ENCODE results near the gene STK11IP. TPM values are rescaled to one million over a fixed set of nuclear protein-coding genes. Genes with fewer than 3 reads are reported as not detected.

The STK11IP gene
- total RNA-seq, 1 donor from 2014 or later = 7.7 TPM

DNA sequence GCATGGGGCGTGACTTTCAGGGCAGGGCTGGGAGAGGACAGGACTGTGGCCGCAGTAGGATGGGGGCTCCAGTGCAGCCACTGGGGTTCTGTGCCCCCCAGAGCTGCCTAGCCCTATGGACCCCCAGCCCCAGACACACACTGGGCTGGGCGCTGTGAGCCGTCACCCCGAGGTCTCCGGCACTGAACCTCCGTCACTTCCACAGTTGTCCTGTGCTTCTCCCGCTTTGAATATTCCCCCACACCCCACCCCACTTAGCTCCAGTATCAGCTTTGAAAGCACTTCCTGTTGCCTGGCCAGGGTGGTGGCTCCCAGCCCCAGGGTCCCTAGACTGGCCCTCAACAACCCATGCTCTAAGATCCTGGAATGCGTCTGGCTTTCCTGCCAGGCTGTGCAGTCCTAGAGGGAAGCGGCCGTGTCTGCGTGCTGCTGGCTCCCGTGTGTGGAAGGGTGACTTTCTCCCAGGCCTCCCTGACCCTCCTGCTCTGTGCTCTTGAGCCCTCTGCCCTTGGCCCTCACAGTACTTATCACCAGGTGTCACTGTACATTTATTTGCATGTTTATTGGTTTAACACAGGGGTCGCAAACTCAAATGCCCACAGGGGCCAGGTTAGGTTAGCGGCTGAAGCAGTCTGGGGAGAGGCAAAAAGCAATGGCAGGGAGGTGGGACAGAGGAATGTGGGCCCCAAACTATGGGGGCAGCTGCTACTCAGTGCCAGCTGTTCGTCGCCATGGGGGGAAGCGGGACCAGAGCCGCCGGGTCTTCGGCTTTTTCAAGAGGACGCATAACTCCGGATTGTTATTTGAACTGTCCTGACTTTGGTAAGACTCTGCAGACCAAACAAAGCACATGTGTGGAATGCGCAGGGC is 36.2 kb upstream of the STK11IP start:
- ATAC-seq (no peak), DNase-seq (ENCODE audit: low spot score) (no peak)

GRCh38 chr2:219562049-219563020 is 35.3 kb upstream of the STK11IP start:
- DNase-seq (ENCODE audit: low spot score) (peak; percentile 43), ATAC-seq (no peak)

DNA sequence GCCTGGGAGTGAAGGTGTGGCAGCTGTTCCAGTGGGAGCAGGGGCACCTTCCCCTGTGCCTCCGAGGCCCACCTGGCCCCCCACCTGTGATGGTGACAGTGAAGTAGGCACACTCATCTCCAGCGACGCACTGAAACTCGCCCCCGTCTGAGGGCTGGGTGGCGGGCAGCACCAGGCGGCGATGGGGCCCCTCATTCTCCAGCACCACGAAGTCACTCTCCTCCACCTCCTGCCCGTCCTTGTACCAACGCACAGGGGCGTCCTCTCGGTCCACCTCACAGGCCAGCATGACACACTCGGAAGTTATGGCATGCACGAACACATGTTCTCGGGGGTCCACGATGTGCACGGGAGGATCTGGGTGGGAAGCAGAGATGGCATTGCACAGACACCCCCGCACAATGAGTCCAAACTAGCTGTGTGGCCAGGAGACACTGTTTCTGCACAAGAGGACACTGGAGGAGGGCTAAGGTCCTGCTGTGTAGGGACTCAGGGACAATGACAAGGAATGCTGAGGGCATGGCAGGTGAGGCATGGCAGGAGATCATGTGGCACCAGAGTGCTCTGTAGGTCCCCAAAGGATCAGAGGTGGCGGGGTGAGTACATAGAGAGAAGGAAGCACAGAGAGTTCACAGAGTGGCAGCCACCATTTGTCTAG is 34.3 kb upstream of the STK11IP start:
- ATAC-seq (no peak), DNase-seq (ENCODE audit: low spot score) (no peak)

DNA sequence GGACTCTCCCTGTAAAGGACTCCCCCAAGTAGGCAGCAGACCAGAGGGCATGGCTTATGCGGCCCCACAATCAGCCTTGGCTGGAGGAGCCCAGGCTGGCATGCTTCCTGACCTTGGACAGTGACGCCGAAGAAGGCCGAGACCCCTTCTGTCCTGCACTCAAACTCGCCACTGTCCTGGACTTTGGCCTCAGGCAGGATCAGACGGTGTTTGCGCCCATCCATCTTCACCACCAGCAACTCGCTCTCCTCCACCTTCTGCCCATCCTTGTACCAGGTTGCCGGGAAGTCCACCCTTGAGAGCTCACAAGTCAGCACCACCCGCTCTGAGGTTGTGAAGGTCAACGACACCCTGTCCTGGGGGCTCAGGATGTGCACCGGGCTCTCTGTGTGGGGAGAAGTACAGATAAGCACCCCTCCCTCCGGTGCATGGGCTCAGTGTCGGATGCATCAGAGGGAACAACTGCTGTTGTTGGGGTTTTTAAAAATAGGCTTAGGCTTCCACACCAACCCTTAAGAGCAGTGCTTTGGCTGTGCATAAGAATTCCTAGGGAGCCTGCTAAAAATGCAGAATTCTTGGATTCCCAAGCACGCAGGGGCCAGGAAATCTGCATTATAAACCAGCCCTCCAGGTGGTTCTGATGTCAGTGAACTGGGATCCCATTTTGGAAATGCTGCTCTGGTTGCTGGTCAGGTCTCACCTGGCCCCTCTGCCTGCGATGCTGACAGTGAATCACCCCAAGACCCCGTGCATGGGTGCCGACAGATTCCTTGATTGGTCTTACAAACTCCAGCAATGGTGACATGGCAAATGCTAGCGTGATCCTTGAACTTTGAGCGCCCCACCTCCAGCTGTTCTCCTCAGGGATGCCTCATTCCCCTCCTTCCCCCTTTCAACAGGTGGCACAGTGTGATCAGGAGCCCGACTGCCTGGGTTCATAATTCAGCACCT is 32.3 kb upstream of the STK11IP start:
- ATAC-seq (no peak), DNase-seq (ENCODE audit: low spot score) (no peak)

DNA sequence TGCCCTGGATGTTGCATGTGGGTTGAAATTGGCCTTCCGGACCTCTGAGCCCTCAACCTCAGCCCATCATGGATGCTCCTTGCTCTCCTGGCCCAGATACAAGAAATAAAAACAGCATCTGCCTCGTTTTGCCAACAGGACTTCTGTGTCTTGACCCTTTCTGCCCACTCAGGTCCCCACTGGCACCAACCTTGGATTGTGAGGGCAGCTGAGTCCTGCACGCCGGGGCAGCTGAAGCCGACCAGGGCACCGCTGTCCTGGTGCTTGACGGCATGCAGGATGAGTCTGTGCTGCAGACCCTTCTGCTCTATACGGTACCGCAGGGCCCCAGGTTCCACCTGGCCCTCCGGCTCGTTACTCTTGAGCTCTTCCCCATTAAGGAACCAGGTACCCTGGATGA is 31.0 kb upstream of the STK11IP start:
- ATAC-seq (no peak), DNase-seq (ENCODE audit: low spot score) (no peak)

GRCh38 chr2:219567131-219567530 is 30.5 kb upstream of the STK11IP start:
- no peak for ATAC-seq
- no peak for DNase-seq (ENCODE audit: low spot score)

DNA sequence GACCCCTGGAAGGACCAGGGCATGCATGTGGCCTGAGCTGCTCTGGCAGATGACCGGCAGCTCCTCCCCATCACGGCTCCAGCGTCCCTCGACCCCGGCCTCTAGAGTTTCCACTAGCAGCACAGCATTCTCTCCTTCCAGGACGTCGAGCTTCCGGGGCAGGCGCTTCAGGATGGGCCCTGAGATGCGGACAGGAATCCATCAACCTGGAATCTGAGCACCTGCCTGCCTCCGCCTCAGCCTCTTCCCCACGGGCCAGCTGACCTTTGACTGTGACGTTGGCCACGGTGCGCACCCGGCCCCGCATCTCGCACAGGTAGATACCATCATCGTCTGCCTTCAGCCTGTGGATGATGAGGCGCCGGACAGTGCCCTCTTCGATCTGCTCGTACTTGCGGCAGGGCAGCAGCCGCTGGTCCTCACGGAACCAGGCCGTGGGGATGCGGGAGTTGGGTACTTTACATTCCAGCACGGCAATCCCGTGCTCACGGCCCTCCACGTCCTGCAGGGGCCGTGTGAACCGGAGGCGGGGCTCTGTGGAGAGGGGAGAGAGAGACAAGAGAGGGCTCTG is 29.8 kb upstream of the STK11IP start:
- DNase-seq (ENCODE audit: low spot score) = no peak
- no peak for ATAC-seq

DNA sequence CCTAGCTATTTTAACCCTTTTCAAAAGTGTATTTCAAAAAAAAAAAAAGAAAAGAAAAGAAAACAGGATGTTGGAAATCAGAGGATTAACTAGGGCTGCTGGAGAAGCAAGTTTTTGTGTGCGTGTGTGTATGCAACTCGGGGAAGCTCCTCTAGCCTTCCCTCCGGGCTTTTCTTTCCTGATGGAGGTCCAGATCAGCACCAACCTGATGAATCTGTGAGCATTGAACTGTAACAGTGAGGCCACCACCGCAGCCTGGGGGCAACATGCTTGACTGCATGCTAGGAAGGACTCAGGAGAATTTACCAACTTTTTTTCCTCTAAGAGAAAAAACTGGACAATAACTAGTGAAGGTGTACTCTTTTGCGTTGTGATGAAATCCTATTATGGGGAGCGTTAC is 28.6 kb upstream of the STK11IP start:
- ATAC-seq (no peak), DNase-seq (ENCODE audit: low spot score) (no peak)

DNA sequence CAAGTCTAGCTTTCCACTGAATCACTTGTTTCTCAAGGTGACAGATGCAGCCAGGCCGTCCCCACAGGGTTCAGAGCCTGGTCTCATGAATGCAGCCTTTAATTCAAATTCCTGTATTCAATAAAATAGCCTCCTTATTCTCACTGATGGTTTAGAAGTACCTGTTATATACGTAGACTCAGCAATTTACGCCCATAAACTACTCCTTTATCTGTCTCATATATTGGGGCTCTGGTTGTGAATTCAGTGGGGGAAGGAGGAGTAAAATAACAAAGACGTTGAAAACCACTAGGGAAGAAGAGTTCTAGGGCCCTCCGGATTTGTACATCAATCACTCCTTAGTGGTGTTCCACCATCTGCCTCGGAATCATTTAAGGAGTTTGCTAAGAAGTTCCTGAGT is 28.0 kb upstream of the STK11IP start:
- ATAC-seq (no peak), DNase-seq (ENCODE audit: low spot score) (no peak)

- DNase-seq (ENCODE audit: low spot score) = peak; percentile 46
These were observed 27.3 kb upstream of the STK11IP start for GRCh38 chr2:219570194-219570923.

DNA sequence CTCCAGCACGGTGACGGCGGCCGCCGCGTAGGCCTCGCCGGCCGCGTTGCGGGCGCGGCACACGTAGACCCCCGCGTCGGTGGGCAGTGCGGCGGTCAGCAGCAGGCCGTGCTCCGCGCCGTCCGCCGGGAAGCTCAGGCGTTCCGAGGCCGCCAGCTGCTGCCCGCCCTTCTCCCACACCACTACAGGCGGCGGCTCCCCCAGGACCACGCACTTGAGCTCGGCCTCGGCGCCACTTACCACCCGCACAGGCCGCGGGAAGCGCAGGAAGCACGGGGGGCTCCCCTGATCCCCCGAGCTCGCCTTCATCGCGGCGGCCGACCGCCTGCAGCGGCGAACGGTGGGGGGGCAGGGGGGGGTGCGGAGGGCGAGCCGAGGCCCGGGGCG is 26.7 kb upstream of the STK11IP start:
- DNase-seq (ENCODE audit: low spot score) = no peak
- ATAC-seq = peak; percentile 44

More at GRCh38 chr2:219570194-219570923, 27.3 kb upstream of the STK11IP start:
- ATAC-seq = peak; percentile 69

- ATAC-seq (peak; percentile 80), DNase-seq (ENCODE audit: low spot score) (peak; percentile 62)
These were observed 26.1 kb upstream of the STK11IP start, which contains the start of gene OBSL1 for GRCh38 chr2:219571311-219572236. Gene OBSL1, minus strand, starts transcription at chr2:219571539. Its CDS starts 307 bp downstream, at chr2:219571232.

DNA sequence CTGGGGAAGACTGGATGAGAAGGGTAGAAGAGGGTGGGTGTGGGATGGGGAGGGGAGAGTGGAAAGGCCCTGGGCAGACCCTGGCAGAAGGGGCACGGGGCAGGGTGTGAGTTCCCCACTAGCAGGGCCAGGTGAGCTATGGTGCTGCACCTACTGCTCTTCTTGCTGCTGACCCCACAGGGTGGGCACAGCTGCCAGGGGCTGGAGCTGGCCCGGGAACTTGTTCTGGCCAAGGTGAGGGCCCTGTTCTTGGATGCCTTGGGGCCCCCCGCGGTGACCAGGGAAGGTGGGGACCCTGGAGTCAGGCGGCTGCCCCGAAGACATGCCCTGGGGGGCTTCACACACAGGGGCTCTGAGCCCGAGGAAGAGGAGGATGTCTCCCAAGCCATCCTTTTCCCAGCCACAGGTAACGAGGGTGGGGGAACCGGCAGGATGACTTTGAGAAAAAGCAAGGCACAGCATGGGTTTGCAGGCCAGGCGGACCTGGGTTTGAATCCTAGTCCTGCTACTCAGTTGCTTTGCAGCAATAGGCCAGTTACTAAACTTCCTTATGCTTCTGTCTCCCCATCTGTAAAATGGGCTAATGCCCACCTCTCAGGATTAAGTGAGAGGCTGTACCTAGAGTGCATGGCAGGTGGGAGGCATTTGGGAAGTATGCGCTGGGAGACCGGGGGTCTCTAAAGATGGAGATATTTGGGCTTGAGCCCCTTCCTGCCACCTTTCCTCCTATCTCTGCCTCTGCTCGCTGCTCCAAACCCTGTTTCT is 25.2 kb upstream of the STK11IP start, which contains the start of gene INHA:
TSS of gene INHA (plus strand) at position 74 of the 765 bp plus-strand sequence. CDS start at position 139, 65 bp downstream.
- DNase-seq (ENCODE audit: low spot score) = no peak
- no peak for ATAC-seq

GRCh38 chr2:219573166-219573565 is 24.5 kb upstream of the STK11IP start:
- no peak for ATAC-seq
- DNase-seq (ENCODE audit: low spot score) = no peak

DNA sequence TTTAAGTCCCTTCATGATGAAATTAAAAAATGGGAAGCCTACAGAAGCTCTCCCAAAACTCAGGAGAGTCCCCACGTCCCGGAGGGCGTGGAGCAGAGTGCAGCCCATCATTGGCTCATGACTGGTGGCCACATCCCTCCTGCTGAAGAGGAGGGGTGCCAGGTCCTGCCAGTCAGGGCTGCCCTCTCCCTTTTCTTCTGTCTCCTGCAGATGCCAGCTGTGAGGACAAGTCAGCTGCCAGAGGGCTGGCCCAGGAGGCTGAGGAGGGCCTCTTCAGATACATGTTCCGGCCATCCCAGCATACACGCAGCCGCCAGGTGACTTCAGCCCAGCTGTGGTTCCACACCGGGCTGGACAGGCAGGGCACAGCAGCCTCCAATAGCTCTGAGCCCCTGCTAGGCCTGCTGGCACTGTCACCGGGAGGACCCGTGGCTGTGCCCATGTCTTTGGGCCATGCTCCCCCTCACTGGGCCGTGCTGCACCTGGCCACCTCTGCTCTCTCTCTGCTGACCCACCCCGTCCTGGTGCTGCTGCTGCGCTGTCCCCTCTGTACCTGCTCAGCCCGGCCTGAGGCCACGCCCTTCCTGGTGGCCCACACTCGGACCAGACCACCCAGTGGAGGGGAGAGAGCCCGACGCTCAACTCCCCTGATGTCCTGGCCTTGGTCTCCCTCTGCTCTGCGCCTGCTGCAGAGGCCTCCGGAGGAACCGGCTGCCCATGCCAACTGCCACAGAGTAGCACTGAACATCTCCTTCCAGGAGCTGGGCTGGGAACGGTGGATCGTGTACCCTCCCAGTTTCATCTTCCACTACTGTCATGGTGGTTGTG is 23.0 kb upstream of the STK11IP start:
- DNase-seq (ENCODE audit: low spot score) (no peak), ATAC-seq (no peak)
